HG03103 (cell line): ENCODE data around the gene OSTM1.

Experiments used
- ATAC-seq: cut with Tn5 transposase; IDR thresholded peaks from one replicate; pipeline ENCODE4 v1.9.1; 2021; ENCODE audit warnings: low read depth; ENCODE audit not compliant: unreplicated experiment

Gene OSTM1, protein sequence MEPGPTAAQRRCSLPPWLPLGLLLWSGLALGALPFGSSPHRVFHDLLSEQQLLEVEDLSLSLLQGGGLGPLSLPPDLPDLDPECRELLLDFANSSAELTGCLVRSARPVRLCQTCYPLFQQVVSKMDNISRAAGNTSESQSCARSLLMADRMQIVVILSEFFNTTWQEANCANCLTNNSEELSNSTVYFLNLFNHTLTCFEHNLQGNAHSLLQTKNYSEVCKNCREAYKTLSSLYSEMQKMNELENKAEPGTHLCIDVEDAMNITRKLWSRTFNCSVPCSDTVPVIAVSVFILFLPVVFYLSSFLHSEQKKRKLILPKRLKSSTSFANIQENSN

GRCh38 chr6:108074359-108075144, at the start of gene OSTM1:
TSS of gene OSTM1 (minus strand) at chr6:108074741. CDS start at chr6:108074651, 90 bp downstream.
- peak; percentile 96 for ATAC-seq

GRCh38 chr6:108123946-108124345, 49.4 kb upstream of the OSTM1 start:
- no peak for ATAC-seq

- no peak for ATAC-seq
Measured at GRCh38 chr6:108123481-108123929, 49.0 kb upstream of the OSTM1 start.

DNA sequence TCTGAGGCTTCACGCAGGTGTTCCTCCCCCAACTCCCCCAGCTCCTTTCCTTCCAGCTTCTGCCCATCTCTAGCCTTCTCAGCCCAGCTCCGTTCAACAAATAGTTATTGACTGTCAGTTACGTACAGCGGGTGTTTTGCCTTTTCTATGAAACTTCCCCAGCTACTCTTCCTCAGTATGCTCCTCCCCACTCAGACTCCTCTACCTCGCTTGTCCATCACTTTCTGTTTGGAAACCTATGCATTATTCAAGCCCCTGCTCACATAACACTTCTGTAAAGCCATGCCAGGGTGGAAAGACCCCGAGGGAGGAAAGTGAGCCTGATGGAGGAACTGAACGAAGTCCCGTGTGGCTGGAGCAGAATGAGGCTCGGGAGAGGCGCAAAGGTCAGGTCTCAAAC, 47.1 kb upstream of the OSTM1 start:
- ATAC-seq: no peak

DNA sequence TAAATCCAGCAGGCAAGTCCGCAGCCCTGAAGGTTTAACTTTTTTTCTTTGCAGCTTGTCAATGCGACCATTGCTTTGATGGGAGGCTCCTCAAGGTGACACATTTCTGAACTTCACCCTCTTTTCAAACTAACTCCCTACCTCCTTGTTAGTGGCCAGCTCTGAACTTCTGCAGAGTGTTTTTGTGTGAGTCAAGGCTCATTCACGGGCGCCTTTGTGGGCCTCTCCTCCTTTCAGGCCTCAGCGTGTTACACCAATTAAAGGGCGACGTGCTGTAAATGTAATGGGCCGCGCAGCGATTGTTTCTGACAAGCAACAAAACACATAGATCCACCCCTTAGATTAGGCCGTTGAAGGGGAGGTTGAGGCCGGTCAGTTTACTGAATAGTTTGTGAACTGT, 45.8 kb upstream of the OSTM1 start:
- ATAC-seq: no peak

DNA sequence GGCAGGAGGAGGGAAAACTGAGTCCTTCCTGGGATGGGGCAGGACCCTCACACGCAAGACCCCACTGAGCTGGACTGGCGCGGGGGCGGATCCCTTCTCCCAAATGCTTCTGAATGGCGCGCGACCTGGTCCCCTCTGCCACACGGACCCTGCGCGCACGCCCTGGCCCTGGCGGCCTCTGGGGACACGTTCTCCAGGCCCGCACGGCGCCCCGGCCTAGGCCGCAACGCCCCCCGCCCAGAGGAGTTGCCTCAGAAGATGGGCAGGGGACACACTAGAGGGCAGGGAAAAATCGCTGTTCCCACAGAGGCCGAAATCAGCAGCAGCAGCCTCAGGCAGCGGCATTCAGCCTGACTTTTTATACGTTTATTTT, 45.2 kb upstream of the OSTM1 start:
- ATAC-seq: no peak

- no peak for ATAC-seq
Measured at GRCh38 chr6:108118810-108119768, 44.5 kb upstream of the OSTM1 start.

DNA sequence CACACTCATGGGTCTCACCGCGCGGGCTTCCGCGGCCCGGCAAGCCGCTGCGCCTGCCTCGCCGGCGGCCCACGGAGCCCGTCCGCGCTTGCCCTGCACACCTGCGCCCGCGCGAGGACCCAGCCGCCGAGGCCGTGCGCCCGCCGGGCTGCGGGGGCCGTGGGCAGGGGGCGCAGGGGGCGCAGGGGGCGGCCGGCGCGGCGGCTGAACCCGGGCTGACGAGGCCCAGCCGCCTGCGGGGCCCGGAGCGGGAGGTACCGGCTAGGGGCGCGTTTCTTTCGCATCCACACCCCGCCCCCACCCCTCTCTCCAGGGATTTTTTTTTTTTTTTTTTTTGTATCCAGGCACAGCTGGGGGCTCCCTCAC, 43.8 kb upstream of the OSTM1 start:
- no peak for ATAC-seq

DNA sequence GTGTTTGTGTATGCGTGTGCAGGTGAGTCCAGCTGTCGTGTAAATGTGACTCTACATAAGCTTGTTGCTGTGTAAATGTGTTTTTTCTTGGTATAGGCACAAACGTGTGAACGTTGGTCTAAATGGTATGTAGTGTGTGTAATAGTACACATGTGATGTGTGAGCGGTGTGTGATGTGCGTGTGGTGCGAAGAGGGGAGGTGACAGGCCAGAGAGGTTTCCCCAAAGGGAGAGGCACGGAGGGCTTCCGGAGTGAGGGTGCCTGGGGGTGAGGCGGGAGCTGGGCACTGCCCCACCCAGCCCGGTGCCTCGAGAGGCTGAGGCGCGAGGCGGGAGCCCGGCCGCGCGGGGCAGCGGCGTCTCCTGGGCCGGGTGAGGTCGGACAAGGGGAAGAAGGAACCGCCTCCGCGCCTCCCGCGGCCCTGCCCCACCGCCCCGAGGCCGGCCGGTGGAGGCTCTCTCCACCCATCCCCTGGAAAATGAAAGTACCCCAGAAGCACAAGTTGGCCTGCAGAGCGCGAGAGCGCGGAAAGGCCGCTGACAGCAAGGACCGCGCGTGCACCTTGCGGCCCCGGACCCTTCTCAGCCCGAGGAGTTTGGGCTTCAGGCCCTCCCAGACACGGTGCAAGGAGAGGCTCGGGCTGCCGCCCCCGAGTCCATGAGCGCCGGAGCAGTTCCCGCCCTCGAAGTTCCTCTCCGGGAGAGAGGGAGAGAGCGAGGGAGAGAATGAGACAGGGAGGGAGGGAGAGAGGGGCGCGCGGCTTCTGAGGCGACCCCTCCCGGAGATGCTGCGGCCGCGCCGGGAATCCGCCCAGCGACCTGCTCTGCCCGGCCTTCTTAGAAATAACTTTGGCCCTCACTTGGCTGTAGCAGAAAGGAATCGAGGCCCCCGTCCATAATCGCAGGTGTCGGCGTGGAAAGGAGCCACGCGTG, 43.2 kb upstream of the OSTM1 start:
- no peak for ATAC-seq

GRCh38 chr6:108116546-108117426, 42.2 kb upstream of the OSTM1 start:
- ATAC-seq: no peak

DNA sequence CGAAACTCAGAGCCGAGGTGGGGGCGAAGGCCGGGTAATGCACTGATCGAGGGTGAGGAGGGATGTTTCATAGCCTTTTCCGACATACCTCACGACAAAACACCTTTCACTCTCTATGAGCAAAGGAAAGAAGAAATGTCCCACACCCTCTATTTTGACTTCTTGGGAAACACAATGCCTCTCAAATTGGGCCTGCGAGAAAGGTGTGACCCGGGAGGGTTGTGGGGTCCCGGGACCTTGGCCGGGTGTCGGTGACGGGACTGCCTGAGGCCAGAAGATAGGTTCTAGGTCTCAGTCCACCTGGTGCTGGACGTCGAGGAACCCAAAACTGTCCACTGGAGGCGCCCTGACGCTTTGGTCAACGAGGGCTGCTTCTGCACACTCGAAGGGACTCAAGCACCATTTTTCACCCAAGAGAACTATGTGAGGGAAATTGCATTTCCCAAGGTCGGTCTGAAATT, 41.1 kb upstream of the OSTM1 start:
- ATAC-seq: no peak

DNA sequence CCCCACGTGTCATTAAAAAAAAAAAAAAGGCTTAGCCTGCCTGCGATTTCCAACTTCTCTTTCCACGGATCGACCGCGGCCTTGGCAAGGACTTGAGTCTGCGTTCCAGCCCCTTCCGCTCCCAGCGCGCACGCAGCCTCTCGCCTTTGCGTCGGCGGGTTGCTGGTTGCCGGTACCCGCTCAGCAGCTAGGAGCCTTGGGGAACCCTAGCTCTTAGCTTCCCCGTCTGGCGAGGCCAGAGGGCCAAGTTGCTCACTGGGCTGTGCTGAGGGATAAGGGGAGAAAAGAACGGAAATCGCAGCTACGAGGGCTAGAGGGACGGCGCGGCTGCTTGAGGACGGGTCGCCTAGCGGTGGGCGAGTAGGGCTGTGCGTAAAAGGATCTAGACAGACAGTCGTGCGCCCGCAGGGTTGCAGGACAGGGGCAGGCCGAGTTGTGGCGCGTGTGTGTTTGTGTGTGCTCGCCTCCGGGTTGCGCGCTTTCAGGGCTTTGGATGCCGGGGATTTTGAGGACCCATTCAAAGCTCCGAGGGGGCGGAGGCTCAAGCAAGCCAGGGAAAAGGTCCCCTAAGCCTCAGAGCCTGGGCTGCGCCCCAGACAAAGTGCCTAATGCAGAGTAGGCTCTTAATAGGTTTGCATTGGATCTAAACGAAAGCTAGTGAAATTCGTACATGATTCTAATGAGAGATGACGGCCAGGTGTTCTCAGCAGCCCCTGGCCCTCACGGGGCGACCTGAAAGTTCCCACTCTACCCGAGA, 40.5 kb upstream of the OSTM1 start:
- no peak for ATAC-seq

GRCh38 chr6:108113557-108114519, 39.3 kb upstream of the OSTM1 start:
- no peak for ATAC-seq

DNA sequence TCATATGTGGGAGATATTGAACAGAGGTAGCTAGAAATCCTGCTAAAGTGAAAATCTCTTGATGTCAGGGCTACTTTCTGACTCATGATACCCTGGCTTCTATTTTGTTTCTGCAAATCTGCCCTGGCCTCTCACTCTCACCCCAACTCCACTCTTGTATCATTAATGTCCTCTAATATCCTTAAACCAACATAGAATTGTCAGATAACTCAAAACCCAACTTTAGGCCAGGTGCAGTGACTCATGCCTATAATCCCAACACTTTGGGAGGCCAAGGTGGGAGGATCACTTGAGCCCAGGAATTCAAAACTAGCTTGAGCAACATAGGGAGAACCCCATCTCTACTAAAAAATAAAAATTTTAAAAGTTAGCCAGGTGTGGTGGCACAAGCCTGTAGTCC, 33.8 kb upstream of the OSTM1 start:
- no peak for ATAC-seq

DNA sequence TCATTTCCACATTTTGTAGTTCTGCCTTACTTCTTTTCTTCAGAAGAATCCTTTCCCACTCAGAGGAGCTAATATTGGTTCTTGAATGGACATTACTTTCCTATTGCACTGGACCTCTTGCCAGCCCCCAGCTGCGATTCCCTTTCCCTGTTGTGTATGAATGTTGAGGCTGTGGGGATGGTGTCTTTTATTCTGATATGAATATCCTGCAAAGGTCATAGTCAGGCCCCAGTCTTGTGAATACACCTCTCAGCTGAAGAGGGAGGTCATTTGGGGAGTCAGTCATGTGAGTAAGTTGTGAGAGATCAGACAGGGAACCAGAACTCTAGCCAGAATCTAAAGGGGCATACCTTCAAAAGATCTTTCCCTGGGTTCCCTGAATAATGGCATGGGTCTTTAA, 32.6 kb upstream of the OSTM1 start:
- ATAC-seq: no peak

- no peak for ATAC-seq
Measured at GRCh38 chr6:108106694-108107093, 32.2 kb upstream of the OSTM1 start.

GRCh38 chr6:108106261-108106660, 31.7 kb upstream of the OSTM1 start:
- ATAC-seq: no peak
